MM.1S (cell line): ENCODE measurements around the gene MED25.

Experiments used
- EZH2 ChIP-seq: fragments of 300-600 bp; sonication (generic); optimal IDR thresholded peaks from 2 replicates; pipeline ENCODE3; 2017; ENCODE audit warnings: low read depth, mild to moderate bottlenecking, antibody characterized with exemption, low read length, mixed read lengths
- EZH2phosphoT487 ChIP-seq: fragments of 300-600 bp; sonication (generic); IDR thresholded peaks from 2 replicates; pipeline ENCODE4 v1.6.1; 2018; ENCODE audit warnings: antibody characterized with exemption, low read length
- TF ChIP-seq, protein P1 (sequence below): fragments of 300-600 bp; sonication (generic); IDR thresholded peaks from 2 replicates; pipeline ENCODE4 v1.5.1; 2016; ENCODE audit warnings: antibody characterized with exemption, low read length, mixed read lengths

GRCh38 chr19:49809941-49810389 is 8.1 kb upstream of the MED25 start:
- TF ChIP-seq, protein P1, sequence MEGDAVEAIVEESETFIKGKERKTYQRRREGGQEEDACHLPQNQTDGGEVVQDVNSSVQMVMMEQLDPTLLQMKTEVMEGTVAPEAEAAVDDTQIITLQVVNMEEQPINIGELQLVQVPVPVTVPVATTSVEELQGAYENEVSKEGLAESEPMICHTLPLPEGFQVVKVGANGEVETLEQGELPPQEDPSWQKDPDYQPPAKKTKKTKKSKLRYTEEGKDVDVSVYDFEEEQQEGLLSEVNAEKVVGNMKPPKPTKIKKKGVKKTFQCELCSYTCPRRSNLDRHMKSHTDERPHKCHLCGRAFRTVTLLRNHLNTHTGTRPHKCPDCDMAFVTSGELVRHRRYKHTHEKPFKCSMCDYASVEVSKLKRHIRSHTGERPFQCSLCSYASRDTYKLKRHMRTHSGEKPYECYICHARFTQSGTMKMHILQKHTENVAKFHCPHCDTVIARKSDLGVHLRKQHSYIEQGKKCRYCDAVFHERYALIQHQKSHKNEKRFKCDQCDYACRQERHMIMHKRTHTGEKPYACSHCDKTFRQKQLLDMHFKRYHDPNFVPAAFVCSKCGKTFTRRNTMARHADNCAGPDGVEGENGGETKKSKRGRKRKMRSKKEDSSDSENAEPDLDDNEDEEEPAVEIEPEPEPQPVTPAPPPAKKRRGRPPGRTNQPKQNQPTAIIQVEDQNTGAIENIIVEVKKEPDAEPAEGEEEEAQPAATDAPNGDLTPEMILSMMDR: no peak
- no peak for TF ChIP-seq EZH2
- no peak for TF ChIP-seq EZH2phosphoT487
